Fibroblast of the aortic adventitia (primary cell): Measurements from ENCODE around the gene CYTH4. TPM values are rescaled to one million over a fixed set of nuclear protein-coding genes. Genes with fewer than 3 reads are reported as not detected.

Source experiments
- DNase-seq: peaks from one replicate; pipeline ENCODE4 v3.0.0-alpha.2; 2010; ENCODE audit warnings: low read depth
- H3K4me3 ChIP-seq: 2 replicates; pipeline ENCODE4 v1.5.1; 2011; ENCODE audit warnings: low read depth, mild to moderate bottlenecking, control low read depth, low read length, moderate library complexity
- CTCF ChIP-seq: IDR thresholded peaks from 2 replicates; pipeline ENCODE4 v1.5.1; 2011; ENCODE audit warnings: mild to moderate bottlenecking, low read length, control low read depth, inconsistent platforms; ENCODE audit not compliant: insufficient read depth
- total RNA-seq: library from RNA; depleted of rRNA; stranded (reverse); fragments of >200 nt; gene quantifications from 2 replicates; pipeline ENCODE4 v1.2.3, GENCODE V29; 2012; ENCODE audit warnings: low replicate concordance

The CYTH4 gene
- total RNA-seq, 1 donor: 0.72 TPM

GRCh38 chr22:37358917-37359316 lies 76.6 kb downstream of the CYTH4 start:
- DNase-seq: peak; percentile 24
- TF ChIP-seq CTCF: no peak

GRCh38 chr22:37362621-37363020 lies 80.3 kb downstream of the CYTH4 start:
- DNase-seq: peak; percentile 40
- TF ChIP-seq CTCF: no peak

More at GRCh38 chr22:37358917-37359316, 76.6 kb downstream of the CYTH4 start:
- no peak overlapping the region for H3K4me3 ChIP-seq

GRCh38 chr22:37363261-37363992 lies 81.1 kb downstream of the CYTH4 start:
- no peak overlapping the region for H3K4me3 ChIP-seq
- DNase-seq: no peak
- no peak for TF ChIP-seq CTCF

More at GRCh38 chr22:37362621-37363020, 80.3 kb downstream of the CYTH4 start:
- no peak overlapping the region for H3K4me3 ChIP-seq

Other genes starting within 250 kb of the CYTH4 start
- 25.2 and 25.6 TPM in 2 replicates for gene KCTD17, start 230.8 kb upstream of the CYTH4 start, total RNA-seq
- not detected in 2 replicates for gene TMPRSS6, start 172.8 kb upstream of the CYTH4 start, total RNA-seq
- gene IL2RB, start 132.6 kb upstream of the CYTH4 start, total RNA-seq: under 0.01 TPM in 1 of 2 replicates, not detected in the other
- gene C1QTNF6, start 94.3 kb upstream of the CYTH4 start, total RNA-seq: 4.2 and 4.6 TPM in 2 replicates
- gene SSTR3, start 70.0 kb upstream of the CYTH4 start, total RNA-seq: 0.41 TPM in 1 of 2 replicates, not detected in the other
- 5.6 and 14.4 TPM in 2 replicates for gene RAC2, start 38.2 kb upstream of the CYTH4 start, total RNA-seq
- gene ELFN2, start 145.0 kb downstream of the CYTH4 start, total RNA-seq: 0.18 and 0.33 TPM in 2 replicates
- 0.16 and 0.36 TPM in 2 replicates for gene MFNG, start 203.9 kb downstream of the CYTH4 start, total RNA-seq
- gene CARD10, start 236.9 kb downstream of the CYTH4 start, total RNA-seq: 5.8 and 13.1 TPM in 2 replicates